AG09319 (cell line): Measurements from ENCODE around the gene PTPN6.

Experiments
- DNase-seq: peaks from one replicate; pipeline ENCODE4 v3.0.0-alpha.2; 2010; ENCODE audit warnings: low read depth; ENCODE audit errors: extremely low read depth
- CTCF ChIP-seq: IDR thresholded peaks from 2 replicates; pipeline ENCODE4 v1.5.1; 2011; ENCODE audit warnings: low read depth, mild to moderate bottlenecking, inconsistent platforms, low read length, moderate library complexity

PTPN6 gene

GRCh38 chr12:6970096-6970527 is 19.0 kb downstream of the PTPN6 start:
- DNase-seq, result no peak
- TF ChIP-seq CTCF, result no peak

GRCh38 chr12:6974180-6974579 is 23.0 kb downstream of the PTPN6 start:
- TF ChIP-seq CTCF, result no peak
- no peak for DNase-seq

GRCh38 chr12:6975297-6976032 is 24.3 kb downstream of the PTPN6 start:
- TF ChIP-seq CTCF, result no peak

GRCh38 chr12:6977653-6978052 is 26.5 kb downstream of the PTPN6 start:
- DNase-seq, result no peak
- TF ChIP-seq CTCF, result no peak

More at GRCh38 chr12:6975297-6976032, 24.3 kb downstream of the PTPN6 start:
- no peak for DNase-seq

- TF ChIP-seq CTCF, result no peak
Observed at GRCh38 chr12:6978188-6978587, 27.0 kb downstream of the PTPN6 start.

GRCh38 chr12:6978611-6979011 is 27.5 kb downstream of the PTPN6 start:
- DNase-seq, result no peak
- TF ChIP-seq CTCF, result no peak

More at GRCh38 chr12:6978188-6978587, 27.0 kb downstream of the PTPN6 start:
- DNase-seq, result no peak

GRCh38 chr12:6979021-6979420 is 27.9 kb downstream of the PTPN6 start:
- no peak for TF ChIP-seq CTCF
- no peak for DNase-seq
